Measurements from ENCODE around the gene KLHL29.

The KLHL29 gene

DNA sequence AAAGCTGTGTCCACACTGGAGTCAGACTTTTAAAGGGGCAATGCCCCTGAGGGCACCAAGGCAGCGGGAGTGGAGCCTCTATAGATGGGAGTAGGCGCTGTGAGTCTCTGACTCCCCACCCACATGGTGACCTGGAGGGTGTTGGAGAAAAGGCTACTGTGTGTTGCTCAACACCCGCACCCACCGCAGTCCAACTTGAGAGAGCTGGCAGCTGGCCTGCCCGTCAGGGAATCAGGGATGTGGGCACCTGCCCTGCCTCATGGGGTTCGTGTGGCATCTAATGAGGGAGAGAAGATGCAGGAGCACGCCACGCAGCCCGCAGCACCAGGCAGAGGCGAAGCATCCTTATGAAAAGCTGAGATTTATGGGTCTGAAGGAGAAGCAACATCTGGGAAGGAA lies 84.2 kb downstream of the KLHL29 start:
- H3K79me2 ChIP-seq (ENCODE audit: insufficient read depth, low read length), result no peaks in the 10 kb centered on the region
- H2AFZ ChIP-seq (ENCODE audit: low read depth, low read length), result no peak overlapping the region
- H3K27ac ChIP-seq (ENCODE audit: low read length), result no peak overlapping the region
- H3K4me1 ChIP-seq (ENCODE audit: insufficient read depth, low read length), result no peaks in the 10 kb centered on the region
- peaks cover 11% of the 10 kb centered on the region for H3K27me3 ChIP-seq (ENCODE audit: insufficient read depth, low read length, poor library complexity)
- H3K9me3 ChIP-seq (ENCODE audit: insufficient read depth, low read length, severe bottlenecking), result no peaks in the 10 kb centered on the region
- no peak for DNase-seq
- H3K4me2 ChIP-seq (ENCODE audit: insufficient read depth, low read length), result no peak overlapping the region
- H4K20me1 ChIP-seq (ENCODE audit: insufficient read depth, low read length), result peaks cover 15% of the 10 kb centered on the region
- ATAC-seq (ENCODE audit: insufficient read depth, low read depth), result no peak
- H3K9ac ChIP-seq (ENCODE audit: low read depth, low read length), result no peak overlapping the region
- no peak overlapping the region for H3K4me3 ChIP-seq (ENCODE audit: low read depth in 1 of 2, low read length in 2 of 2)
- H3K36me3 ChIP-seq (ENCODE audit: insufficient read depth, low read length), result no peaks in the 10 kb centered on the region
- no peak for TF ChIP-seq EZH2 (IDR thresholded peaks at IDR 0.05; ENCODE audit: borderline replicate concordance, low read depth, low read length, severe bottlenecking)
- TF ChIP-seq, protein P1, sequence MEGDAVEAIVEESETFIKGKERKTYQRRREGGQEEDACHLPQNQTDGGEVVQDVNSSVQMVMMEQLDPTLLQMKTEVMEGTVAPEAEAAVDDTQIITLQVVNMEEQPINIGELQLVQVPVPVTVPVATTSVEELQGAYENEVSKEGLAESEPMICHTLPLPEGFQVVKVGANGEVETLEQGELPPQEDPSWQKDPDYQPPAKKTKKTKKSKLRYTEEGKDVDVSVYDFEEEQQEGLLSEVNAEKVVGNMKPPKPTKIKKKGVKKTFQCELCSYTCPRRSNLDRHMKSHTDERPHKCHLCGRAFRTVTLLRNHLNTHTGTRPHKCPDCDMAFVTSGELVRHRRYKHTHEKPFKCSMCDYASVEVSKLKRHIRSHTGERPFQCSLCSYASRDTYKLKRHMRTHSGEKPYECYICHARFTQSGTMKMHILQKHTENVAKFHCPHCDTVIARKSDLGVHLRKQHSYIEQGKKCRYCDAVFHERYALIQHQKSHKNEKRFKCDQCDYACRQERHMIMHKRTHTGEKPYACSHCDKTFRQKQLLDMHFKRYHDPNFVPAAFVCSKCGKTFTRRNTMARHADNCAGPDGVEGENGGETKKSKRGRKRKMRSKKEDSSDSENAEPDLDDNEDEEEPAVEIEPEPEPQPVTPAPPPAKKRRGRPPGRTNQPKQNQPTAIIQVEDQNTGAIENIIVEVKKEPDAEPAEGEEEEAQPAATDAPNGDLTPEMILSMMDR (IDR thresholded peaks at IDR 0.05; ENCODE audit: borderline replicate concordance, extremely low read depth, low read length, poor library complexity, severe bottlenecking), result no peak

DNA sequence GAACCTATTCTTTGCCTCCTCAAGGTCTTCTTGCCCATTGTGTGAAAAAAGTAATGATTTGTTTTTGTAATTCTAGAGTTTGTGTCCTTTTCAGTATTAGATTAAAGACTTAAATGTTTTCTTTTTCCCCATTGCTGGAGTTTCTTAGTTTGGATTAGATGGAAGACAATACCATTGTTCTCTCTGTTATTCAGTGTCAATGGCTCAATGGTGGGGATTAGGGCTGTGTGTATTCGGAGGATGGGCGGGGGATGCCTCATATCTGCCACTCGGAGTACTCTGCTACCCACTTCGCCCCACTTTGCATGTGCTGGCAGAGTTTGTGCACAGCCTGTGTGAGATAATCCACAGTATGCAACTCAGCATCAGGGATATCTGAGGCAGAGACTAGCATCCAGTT lies 90.1 kb downstream of the KLHL29 start:
- no peak for TF ChIP-seq EZH2 (IDR thresholded peaks at IDR 0.05; ENCODE audit: borderline replicate concordance, low read depth, low read length, severe bottlenecking)
- TF ChIP-seq, protein P1 (IDR thresholded peaks at IDR 0.05; ENCODE audit: borderline replicate concordance, extremely low read depth, low read length, poor library complexity, severe bottlenecking), result no peak
- Histone ChIP-seq H3K27ac (ENCODE audit: low read length) (no peak overlapping the region), H3K27me3 (ENCODE audit: insufficient read depth, low read length, poor library complexity) (no peaks in the 10 kb centered on the region), H3K36me3 (ENCODE audit: insufficient read depth, low read length) (no peaks in the 10 kb centered on the region), H3K4me1 (ENCODE audit: insufficient read depth, low read length) (no peaks in the 10 kb centered on the region), H2AFZ (ENCODE audit: low read depth, low read length) (no peak overlapping the region), H3K9me3 (ENCODE audit: insufficient read depth, low read length, severe bottlenecking) (no peaks in the 10 kb centered on the region), H4K20me1 (ENCODE audit: insufficient read depth, low read length) (no peaks in the 10 kb centered on the region; the same call in 1 of the 2 replicates), H3K4me3 (ENCODE audit: low read depth in 1 of 2, low read length in 2 of 2) (no peak overlapping the region), H3K9ac (ENCODE audit: low read depth, low read length) (no peak overlapping the region), H3K79me2 (ENCODE audit: insufficient read depth, low read length) (no peaks in the 10 kb centered on the region), H3K4me2 (ENCODE audit: insufficient read depth, low read length) (no peak overlapping the region)
- no peak for DNase-seq
- no peak for ATAC-seq (ENCODE audit: insufficient read depth, low read depth)

DNA sequence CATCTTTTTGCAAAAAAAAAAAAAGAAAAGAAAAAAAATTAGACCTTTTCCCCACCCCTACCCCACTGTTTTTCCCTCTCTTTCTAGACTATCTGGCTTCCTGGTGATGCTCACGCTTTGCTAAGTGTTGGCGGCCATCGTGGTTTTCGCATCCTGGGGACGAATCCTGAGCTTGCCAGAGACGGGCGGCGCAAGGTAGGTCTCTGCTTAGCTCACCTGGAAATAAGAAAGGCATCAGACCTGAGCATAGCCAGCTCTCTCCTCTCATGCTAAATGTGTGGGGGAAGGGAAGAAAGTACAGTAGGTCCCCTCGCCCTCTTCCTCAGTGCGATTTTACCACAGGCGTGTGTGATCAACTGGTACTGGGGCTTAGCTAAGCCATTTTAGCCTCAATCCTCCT lies 90.5 kb downstream of the KLHL29 start:
- ATAC-seq (ENCODE audit: insufficient read depth, low read depth) (no peak), DNase-seq (no peak)
- no peak overlapping the region for H3K9ac ChIP-seq (ENCODE audit: low read depth, low read length)
- no peak for TF ChIP-seq EZH2 (IDR thresholded peaks at IDR 0.05; ENCODE audit: borderline replicate concordance, low read depth, low read length, severe bottlenecking)
- TF ChIP-seq, protein P1 (IDR thresholded peaks at IDR 0.05; ENCODE audit: borderline replicate concordance, extremely low read depth, low read length, poor library complexity, severe bottlenecking), result no peak
- no peaks in the 10 kb centered on the region; the same call in 1 of the 2 replicates for H4K20me1 ChIP-seq (ENCODE audit: insufficient read depth, low read length)
- no peak overlapping the region for H3K27ac ChIP-seq (ENCODE audit: low read length)
- no peaks in the 10 kb centered on the region for H3K36me3 ChIP-seq (ENCODE audit: insufficient read depth, low read length)
- no peaks in the 10 kb centered on the region for H3K9me3 ChIP-seq (ENCODE audit: insufficient read depth, low read length, severe bottlenecking)
- H2AFZ ChIP-seq (ENCODE audit: low read depth, low read length), result no peak overlapping the region
- no peaks in the 10 kb centered on the region for H3K79me2 ChIP-seq (ENCODE audit: insufficient read depth, low read length)
- H3K4me3 ChIP-seq (ENCODE audit: low read depth in 1 of 2, low read length in 2 of 2), result no peak overlapping the region
- no peaks in the 10 kb centered on the region for H3K27me3 ChIP-seq (ENCODE audit: insufficient read depth, low read length, poor library complexity)
- no peak overlapping the region for H3K4me2 ChIP-seq (ENCODE audit: insufficient read depth, low read length)
- H3K4me1 ChIP-seq (ENCODE audit: insufficient read depth, low read length), result no peaks in the 10 kb centered on the region

DNA sequence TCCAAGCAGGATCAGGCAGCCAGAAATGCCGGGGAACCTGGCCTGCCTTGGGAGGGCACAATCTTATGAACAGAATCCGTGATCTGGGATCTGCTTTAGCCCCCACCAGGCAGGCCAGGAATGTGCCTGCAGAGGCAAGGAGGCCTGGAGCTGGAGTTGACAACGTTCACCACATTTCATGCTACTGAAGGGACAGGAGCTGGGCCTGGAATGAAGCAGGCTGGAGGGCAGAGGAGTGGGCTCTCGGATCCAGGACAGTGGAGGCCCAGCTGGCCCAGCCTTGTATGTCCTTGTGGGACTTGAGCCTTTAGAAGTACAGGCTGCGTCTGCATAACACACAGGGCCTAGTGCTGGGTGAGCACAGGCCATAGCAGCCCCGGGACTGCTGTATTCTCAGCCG lies 91.8 kb downstream of the KLHL29 start:
- no peak overlapping the region for H3K4me2 ChIP-seq (ENCODE audit: insufficient read depth, low read length)
- no peaks in the 10 kb centered on the region for H3K4me1 ChIP-seq (ENCODE audit: insufficient read depth, low read length)
- no peaks in the 10 kb centered on the region for H3K79me2 ChIP-seq (ENCODE audit: insufficient read depth, low read length)
- H4K20me1 ChIP-seq (ENCODE audit: insufficient read depth, low read length), result peaks cover 4% of the 10 kb centered on the region; the same call in 1 of the 2 replicates
- TF ChIP-seq EZH2 (IDR thresholded peaks at IDR 0.05; ENCODE audit: borderline replicate concordance, low read depth, low read length, severe bottlenecking), result no peak
- TF ChIP-seq, protein P1 (IDR thresholded peaks at IDR 0.05; ENCODE audit: borderline replicate concordance, extremely low read depth, low read length, poor library complexity, severe bottlenecking), result no peak
- no peak overlapping the region for H3K4me3 ChIP-seq (ENCODE audit: low read depth in 1 of 2, low read length in 2 of 2)
- no peaks in the 10 kb centered on the region for H3K9me3 ChIP-seq (ENCODE audit: insufficient read depth, low read length, severe bottlenecking)
- H3K27ac ChIP-seq (ENCODE audit: low read length), result no peak overlapping the region
- no peaks in the 10 kb centered on the region for H3K27me3 ChIP-seq (ENCODE audit: insufficient read depth, low read length, poor library complexity)
- no peak overlapping the region for H3K9ac ChIP-seq (ENCODE audit: low read depth, low read length)
- no peak overlapping the region for H2AFZ ChIP-seq (ENCODE audit: low read depth, low read length)
- DNase-seq, result no peak
- ATAC-seq (ENCODE audit: insufficient read depth, low read depth), result no peak
- no peaks in the 10 kb centered on the region for H3K36me3 ChIP-seq (ENCODE audit: insufficient read depth, low read length)

All from DND-41 (cell line).